HG03103 (cell line): ENCODE measurements around the gene RBM20.

Experiments used
- ATAC-seq: cut with Tn5 transposase; IDR thresholded peaks from one replicate; pipeline ENCODE4 v1.9.1; 2021; ENCODE audit warnings: low read depth; ENCODE audit not compliant: unreplicated experiment

RBM20 gene

DNA sequence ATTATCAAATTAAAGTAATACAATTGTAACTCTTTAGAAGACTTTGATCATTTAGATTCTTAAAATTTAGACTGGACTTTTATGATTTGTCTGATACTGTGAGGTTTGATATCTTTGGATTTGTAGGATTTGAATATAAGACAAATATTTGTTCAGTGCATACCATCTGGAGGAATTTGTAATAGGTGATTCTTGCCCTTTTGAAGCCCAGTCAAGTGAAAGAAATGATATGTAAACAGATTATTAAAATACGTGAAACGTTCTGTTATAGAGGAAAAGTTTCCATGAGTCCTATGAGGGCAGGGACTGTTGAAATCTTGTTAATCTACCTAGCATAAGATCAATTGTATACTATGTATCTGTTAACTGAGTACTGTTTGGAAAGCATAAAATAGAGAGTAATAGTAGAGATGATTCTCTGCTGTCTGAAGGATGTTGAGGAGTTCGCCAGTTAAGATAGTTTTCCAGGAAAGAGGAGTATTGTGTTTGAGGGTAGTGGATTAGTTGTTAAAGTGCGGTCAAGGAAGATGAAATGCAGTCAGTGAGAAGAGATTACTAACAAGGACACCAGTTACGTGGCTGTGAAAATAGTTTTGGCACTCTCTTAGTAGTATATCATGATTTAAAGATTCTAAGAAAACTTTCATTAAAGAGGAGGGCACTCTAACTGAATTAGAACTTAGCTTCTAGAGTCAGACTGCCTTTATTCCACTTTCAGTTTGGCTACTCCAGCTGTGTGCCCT lies 242.0 kb downstream of the RBM20 start:
- ATAC-seq = no peak

DNA sequence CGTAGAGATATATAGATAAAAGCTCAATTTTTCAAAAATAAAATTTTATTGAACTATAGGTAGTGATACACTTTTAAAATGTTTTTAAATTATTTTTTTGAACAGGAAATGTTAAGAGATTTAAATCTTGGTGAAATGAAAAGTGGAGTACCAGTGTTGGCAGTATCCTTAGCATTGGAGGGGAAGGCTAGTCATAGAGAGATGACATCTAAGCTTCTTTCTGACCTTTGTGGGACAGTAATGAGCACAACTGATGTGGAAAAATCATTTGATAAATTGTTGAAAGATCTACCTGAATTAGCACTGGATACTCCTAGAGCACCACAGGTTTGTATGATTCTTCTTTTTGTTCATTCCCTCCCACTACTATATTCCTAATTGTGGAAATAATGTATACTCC lies 243.4 kb downstream of the RBM20 start:
- no peak for ATAC-seq
